IMR-90 (cell line): Measurements from ENCODE around the gene ATG10. TPM values are rescaled to one million over a fixed set of nuclear protein-coding genes. Genes with fewer than 3 reads are reported as not detected.

Experiments
- ATAC-seq: fragments of 200-7000 bp; cut with Tn5 transposase; 2 replicates; pipeline ENCODE4 v1.9.1; 2020; ENCODE audit warnings: low read depth, mild to moderate bottlenecking, moderate library complexity
- BruUV-seq: library from RNA; stranded (reverse); fragments of 400-500 nt; replicated peaks from 2 replicates; lab custom pipeline; 2021; lab: Mats Ljungman, UMichigan
- CTCF ChIA-PET: fragments of 300-600 bp; formaldehyde crosslinking; extraction: SDS; loops from one replicate; lab custom pipeline; 2021; ENCODE audit warnings: antibody characterized with exemption; lab: Yijun Ruan, JAX
- POLR2A ChIA-PET: fragments of 300-600 bp; sonication (Branson Sonifier 250); formaldehyde crosslinking; loops from one replicate; lab custom pipeline; 2022; ENCODE audit warnings: antibody characterized with exemption; ENCODE audit not compliant: unreplicated experiment; lab: Charles Lee
- DNase-seq: peaks from one replicate; pipeline ENCODE4 v3.0.0; 2013
- H2AFZ ChIP-seq: replicated peaks from 2 replicates; pipeline ENCODE3; 2013; ENCODE audit warnings: low read length, mild to moderate bottlenecking; ENCODE audit not compliant: poor library complexity
- H2AK5ac ChIP-seq: 2 replicates; pipeline ENCODE4 v1.6.1; 2013; ENCODE audit warnings: low read depth, low read length, inconsistent platforms
- H2AK9ac ChIP-seq: replicated peaks from 2 replicates; pipeline ENCODE3; 2013; ENCODE audit warnings: mild to moderate bottlenecking, low read depth, low read length, moderate library complexity; ENCODE audit not compliant: poor library complexity
- H2BK120ac ChIP-seq: 2 replicates; pipeline ENCODE4 v1.6.1; 2013; ENCODE audit warnings: low read depth, low read length, inconsistent platforms
- H2BK15ac ChIP-seq: 3 replicates; pipeline ENCODE4 v1.6.1; 2013; ENCODE audit warnings: low read depth, low read length, inconsistent platforms
- H2BK20ac ChIP-seq: 2 replicates; pipeline ENCODE4 v1.6.1; 2013; ENCODE audit warnings: low read depth, mild to moderate bottlenecking, inconsistent platforms, low read length, moderate library complexity
- H2BK5ac ChIP-seq: 2 replicates; pipeline ENCODE4 v1.6.1; 2013; ENCODE audit warnings: mild to moderate bottlenecking, low read depth, low read length, inconsistent platforms; ENCODE audit not compliant: poor library complexity, severe bottlenecking
- H3K14ac ChIP-seq: replicated peaks from 2 replicates; pipeline ENCODE4 v1.6.1; 2013; ENCODE audit warnings: low read depth, low read length, inconsistent platforms
- H3K18ac ChIP-seq: 2 replicates; pipeline ENCODE4 v1.6.1; 2013; ENCODE audit warnings: low read depth, low read length, control low read depth
- H3K23ac ChIP-seq: 2 replicates; pipeline ENCODE4 v1.6.1; 2013; ENCODE audit warnings: low read depth, low read length, inconsistent platforms
- H3K27ac ChIP-seq: 2 replicates; pipeline ENCODE4 v1.5.1; 2013; ENCODE audit warnings: mild to moderate bottlenecking, control low read depth, low read length; ENCODE audit not compliant: insufficient read depth
- H3K27me3 ChIP-seq: 2 replicates; pipeline ENCODE4 v1.6.1; 2013; ENCODE audit warnings: low read length; ENCODE audit not compliant: control insufficient read depth, insufficient read depth
- H3K36me3 ChIP-seq: 2 replicates; pipeline ENCODE4 v1.6.1; 2013; ENCODE audit warnings: low read length, mixed read lengths; ENCODE audit not compliant: control insufficient read depth, insufficient read depth
- H3K4ac ChIP-seq: 2 replicates; pipeline ENCODE4 v1.6.1; 2013; ENCODE audit warnings: low read depth, low read length, inconsistent platforms
- H3K4me1 ChIP-seq: 2 replicates; pipeline ENCODE4 v1.6.1; 2013; ENCODE audit warnings: low read length, mixed read lengths; ENCODE audit not compliant: control insufficient read depth, insufficient read depth
- H3K4me2 ChIP-seq: 2 replicates; pipeline ENCODE4 v1.6.1; 2013; ENCODE audit warnings: low read depth, mild to moderate bottlenecking, control low read depth, low read length, moderate library complexity
- H3K4me3 ChIP-seq: 2 replicates; pipeline ENCODE4 v1.5.1; 2013; ENCODE audit warnings: low read depth, mild to moderate bottlenecking, control low read depth, low read length, moderate library complexity; ENCODE audit not compliant: insufficient read depth
- H3K56ac ChIP-seq: 2 replicates; pipeline ENCODE4 v1.6.1; 2013; ENCODE audit warnings: low read length, inconsistent platforms; ENCODE audit not compliant: insufficient read depth; ENCODE audit errors: extremely low read depth
- H3K79me1 ChIP-seq, 2 experiments: 2 replicates each; pipeline ENCODE4 v1.6.1; 2013; ENCODE audit warnings: low read length in 2 of 2, inconsistent platforms in 1 of 2, low read depth in 1 of 2
- H3K9ac ChIP-seq: 2 replicates; pipeline ENCODE4 v1.6.1; 2013; ENCODE audit warnings: low read depth, low read length, control low read depth
- H3K9me1 ChIP-seq: 2 replicates; pipeline ENCODE4 v1.6.1; 2013; ENCODE audit warnings: low read length, inconsistent platforms; ENCODE audit not compliant: insufficient read depth
- H3K9me3 ChIP-seq: 2 replicates; pipeline ENCODE4 v1.6.1; 2013; ENCODE audit warnings: low read length; ENCODE audit not compliant: control insufficient read depth, insufficient read depth
- H4K20me1 ChIP-seq: 2 replicates; pipeline ENCODE4 v1.6.1; 2013; ENCODE audit warnings: low read length, inconsistent platforms; ENCODE audit not compliant: insufficient read depth
- H4K5ac ChIP-seq: 2 replicates; pipeline ENCODE4 v1.6.1; 2013; ENCODE audit warnings: mild to moderate bottlenecking, low read depth, low read length, control low read depth
- H4K8ac ChIP-seq, 2 experiments: 2 replicates each; pipeline ENCODE4 v1.6.1; 2013; ENCODE audit warnings: low read depth in 2 of 2, low read length in 2 of 2, control low read depth in 1 of 2, inconsistent platforms in 1 of 2
- H4K91ac ChIP-seq: 2 replicates; pipeline ENCODE4 v1.6.1; 2013; ENCODE audit warnings: low read depth, low read length, inconsistent platforms; ENCODE audit not compliant: insufficient read depth
- CHD1 ChIP-seq: IDR thresholded peaks from 2 replicates; pipeline ENCODE4 v1.6.1; 2012; ENCODE audit warnings: low read depth, low read length, improper control_type of control experiment
- RAD21 ChIP-seq: IDR thresholded peaks from 2 replicates; pipeline ENCODE4 v1.6.1; 2012; ENCODE audit warnings: low read length, improper control_type of control experiment
- RCOR1 ChIP-seq: IDR thresholded peaks from 2 replicates; pipeline ENCODE4 v1.6.1; 2012; ENCODE audit warnings: mild to moderate bottlenecking, low read length, improper control_type of control experiment; ENCODE audit not compliant: insufficient replicate concordance
- WGBS, 2 experiments: methylation state at CpG; one replicate each; pipeline versions ENCODE4 v1.1.5 to v1.1.7; 2013; ENCODE audit warnings: missing lambda C conversion rate in 2 of 2; ENCODE audit not compliant: insufficient read length in 1 of 2; ENCODE audit errors: extremely low coverage in 2 of 2; 5-methylcytosine and 5-hydroxymethylcytosine counted together
- dilution Hi-C: fragments of 300-500 bp; cut with HindIII; formaldehyde crosslinking; loops from one replicate; pipeline ENCODE4 v1.14.3; 2018; ENCODE audit warnings: low sequenced_read_pairs; ENCODE audit not compliant: unreplicated experiment
- in situ Hi-C: fragments of 300-500 bp; cut with MboI; formaldehyde crosslinking; loops from 3 replicates; pipeline ENCODE4 v1.14.3; 2019; ENCODE audit warnings: low sequenced_read_pairs, inconsistent platforms, mixed read lengths
- intact Hi-C: fragments of 100-400 bp; cut with micrococcal nuclease; formaldehyde crosslinking; loops from 2 replicates; pipeline ENCODE4 v1.10.0; 2022
- polyA plus RNA-seq, 3 experiments: library from polyadenylated mRNA; depleted of rRNA; stranded (reverse); fragments of >200 nt; gene quantifications; 2 replicates each; pipeline ENCODE4 v1.2.3, GENCODE V29; 2012; ENCODE audit warnings: low replicate concordance in 1 of 3
- total RNA-seq: library from RNA; depleted of rRNA; stranded (reverse); fragments of >200 nt; gene quantifications from 2 replicates; pipeline ENCODE4 v1.2.3, GENCODE V29; 2012

ATG10 gene
- total and polyA plus RNA-seq, 2 of the 4 experiments (the other 2 are of a cell fraction): 3.4 to 8.1 TPM

- no TSS peak for BruUV-seq
- H3K23ac ChIP-seq: no peak overlapping the region
Observed at GRCh38 chr5:82291420-82291819, 319.6 kb downstream of the ATG10 start.

More at GRCh38 chr5:82291420-82291819, 319.6 kb downstream of the ATG10 start:
- no peaks in the 10 kb centered on the region for H3K9me3 ChIP-seq
- no peaks in the 10 kb centered on the region for H3K4me1 ChIP-seq
- dilution Hi-C loops: no loop called here
- H2BK5ac ChIP-seq: no peak overlapping the region
- no peak overlapping the region for H3K27ac ChIP-seq
- no peaks in the 10 kb centered on the region for H3K27me3 ChIP-seq
- no peak overlapping the region for H2AK5ac ChIP-seq
- no peak overlapping the region for H3K14ac ChIP-seq
- H3K18ac ChIP-seq: no peak overlapping the region
- H2AK9ac ChIP-seq: no peak overlapping the region
- ATAC-seq (no peak), DNase-seq (no peak)
- H3K36me3 ChIP-seq: no peaks in the 10 kb centered on the region
- in situ Hi-C loops: no loop called here
- H4K91ac ChIP-seq: no peak overlapping the region
- no CpG with 5 or more reads among the region's 2 CpGs for WGBS, 2 experiments
- no peak overlapping the region for H3K4me3 ChIP-seq
- TF ChIP-seq CHD1: no peak
- no peak for TF ChIP-seq RCOR1
- no peak for TF ChIP-seq RAD21
- no peak overlapping the region for H3K56ac ChIP-seq
- intact Hi-C loops: no loop called here
- H4K20me1 ChIP-seq: no peaks in the 10 kb centered on the region
- no peak overlapping the region for H2AFZ ChIP-seq
- H3K9ac ChIP-seq: no peak overlapping the region
- no peak overlapping the region for H4K8ac ChIP-seq
- no peak overlapping the region for H3K4ac ChIP-seq
- no peak overlapping the region for H3K4me2 ChIP-seq
- H2BK20ac ChIP-seq: no peak overlapping the region
- POLR2A ChIA-PET: no interaction called here
- H3K79me1 ChIP-seq: no peaks in the 10 kb centered on the region
- H3K9me1 ChIP-seq: no peaks in the 10 kb centered on the region
- CTCF ChIA-PET: no interaction called here
- H2BK120ac ChIP-seq: no peak overlapping the region
- no peak overlapping the region for H2BK15ac ChIP-seq
- H4K5ac ChIP-seq: no peak overlapping the region
